HepG2 (cell line): ENCODE data around the gene KAZALD1. TPM values are rescaled to one million over a fixed set of nuclear protein-coding genes. Genes with fewer than 3 reads are reported as not detected.
A peak's percentile ranks its signal among the peaks of the same experiment; 100 is the strongest.

Experiments used
- ATAC-seq: fragments of 200-7000 bp; cut with Tn5 transposase; 3 replicates; pipeline ENCODE4 v1.9.1; 2020; ENCODE audit warnings: mild to moderate bottlenecking, moderate library complexity
- BruUV-seq: library from RNA; stranded (reverse); fragments of 400-500 nt; replicated peaks from 2 replicates; lab custom pipeline; 2021; lab: Mats Ljungman, UMichigan
- CTCF ChIA-PET: fragments of 300-600 bp; formaldehyde crosslinking; extraction: SDS; loops from one replicate; lab custom pipeline; 2021; ENCODE audit warnings: low total read pairs, inconsistent platforms, low intra/inter-chr PET ratio; lab: Yijun Ruan, JAX
- POLR2A ChIA-PET: fragments of 350-600 bp; sonication (Branson Sonifier 250); formaldehyde crosslinking; loops from one replicate; lab custom pipeline; 2020; ENCODE audit warnings: antibody characterized with exemption, inconsistent platforms; lab: Yijun Ruan, JAX
- DNase-seq: peaks from one replicate; pipeline ENCODE4 v3.0.0-alpha.2; 2015; ENCODE audit warnings: low spot score
- FAIRE-seq: peaks from 3 replicates; lab custom pipeline; 2011; peaks lifted over from hg19 to GRCh38; lab: Jason Lieb, UNC
- H2AFZ ChIP-seq: one replicate; pipeline ENCODE4 v1.6.1; 2011; ENCODE audit warnings: low read length, inconsistent platforms
- H3K27ac ChIP-seq: fragments of 300-600 bp; 3 replicates; pipeline ENCODE4 v1.8.0; 2011; ENCODE audit warnings: mixed run types, mild to moderate bottlenecking, mixed read lengths, low read length, inconsistent platforms; ENCODE audit not compliant: insufficient read depth; ENCODE audit errors: extremely low read length
- H3K27me3 ChIP-seq, 2 experiments: fragments of 200-600 bp in 1 of 2; 2 replicates in 1 of 2; 3 replicates in 1 of 2; pipeline versions ENCODE4 v1.6.0 to v1.8.0; 2011; ENCODE audit warnings: low read length in 2 of 2, mild to moderate bottlenecking in 2 of 2, moderate library complexity in 2 of 2, inconsistent platforms in 1 of 2; ENCODE audit not compliant: insufficient read depth in 2 of 2, control insufficient read depth in 1 of 2
- H3K36me3 ChIP-seq, 2 experiments: fragments of 200-600 bp in 1 of 2; replicated peaks in 1 of 2; 2 replicates in 1 of 2; 3 replicates in 1 of 2; pipeline versions ENCODE4 v1.5.1 to v1.8.0; 2011; ENCODE audit warnings: low read length in 2 of 2, inconsistent platforms in 1 of 2; ENCODE audit not compliant: insufficient read depth in 2 of 2, control insufficient read depth in 1 of 2
- H3K4me1 ChIP-seq: 2 replicates; pipeline ENCODE4 v1.5.1; 2012; ENCODE audit warnings: low read length, inconsistent platforms; ENCODE audit not compliant: insufficient read depth
- H3K4me2 ChIP-seq: 2 replicates; pipeline ENCODE4 v1.6.0; 2011; ENCODE audit warnings: low read depth, low read length, inconsistent platforms
- H3K4me3 ChIP-seq, 3 experiments: fragments of 200-600 bp in 1 of 3; sonication (generic), shearing (Covaris generic) in 1 of 3; replicated peaks in 1 of 3; 2 replicates each; pipeline ENCODE4 v1.5.1; 2011 to 2016; ENCODE audit warnings: low read length in 3 of 3, inconsistent platforms in 2 of 3, low read depth in 2 of 3, mild to moderate bottlenecking in 2 of 3, control low read depth in 1 of 3, mixed read lengths in 1 of 3; ENCODE audit not compliant: insufficient read depth in 1 of 3
- H3K79me2 ChIP-seq: one replicate; pipeline ENCODE4 v1.6.1; 2011; ENCODE audit warnings: low read length, inconsistent platforms; ENCODE audit not compliant: insufficient read depth
- H3K9ac ChIP-seq: 2 replicates; pipeline ENCODE4 v1.6.0; 2011; ENCODE audit warnings: mild to moderate bottlenecking, low read depth, low read length, inconsistent platforms; ENCODE audit not compliant: insufficient read depth
- H3K9me3 ChIP-seq: 2 replicates; pipeline ENCODE4 v1.5.1; 2012; ENCODE audit warnings: mild to moderate bottlenecking, low read length
- H4K20me1 ChIP-seq: 2 replicates; pipeline ENCODE4 v1.6.0; 2011; ENCODE audit warnings: inconsistent platforms, mild to moderate bottlenecking, low read length, moderate library complexity; ENCODE audit not compliant: insufficient read depth
- ELF4 ChIP-seq: sonication (generic); formaldehyde crosslinking; IDR thresholded peaks from 2 replicates; pipeline ENCODE4 v1.5.0; 2020; ENCODE audit warnings: missing genetic modification reagents, mild to moderate bottlenecking, moderate library complexity, borderline replicate concordance
- HINFP ChIP-seq: sonication (generic); formaldehyde crosslinking; IDR thresholded peaks from 2 replicates; pipeline ENCODE4 v1.4.0; 2020; ENCODE audit warnings: low read depth, mild to moderate bottlenecking, missing genetic modification reagents
- ISL2 ChIP-seq: sonication (generic); formaldehyde crosslinking; IDR thresholded peaks from 2 replicates; pipeline ENCODE4 v1.5.0; 2020; ENCODE audit warnings: missing genetic modification reagents
- SIX4 ChIP-seq: sonication (generic); formaldehyde crosslinking; IDR thresholded peaks from 2 replicates; pipeline ENCODE4 v1.4.0; 2020; ENCODE audit warnings: missing genetic modification reagents
- ZFP37 ChIP-seq: sonication (generic); formaldehyde crosslinking; IDR thresholded peaks from 2 replicates; pipeline ENCODE4 v1.4.0; 2020; ENCODE audit warnings: missing genetic modification reagents, borderline replicate concordance
- ZFP62 ChIP-seq: sonication (generic); formaldehyde crosslinking; IDR thresholded peaks from 2 replicates; pipeline ENCODE4 v1.4.0; 2020; ENCODE audit warnings: missing genetic modification reagents
- ZNF24 ChIP-seq: fragments of 450-650 bp; IDR thresholded peaks from 2 replicates; pipeline ENCODE4 v1.6.1; 2017; ENCODE audit warnings: antibody characterized with exemption, mild to moderate bottlenecking
- ZNF446 ChIP-seq: sonication (generic); formaldehyde crosslinking; IDR thresholded peaks from 2 replicates; pipeline ENCODE4 v1.5.0; 2020; ENCODE audit warnings: mild to moderate bottlenecking, missing genetic modification reagents
- ZNF563 ChIP-seq: sonication (generic); formaldehyde crosslinking; IDR thresholded peaks from 2 replicates; pipeline ENCODE4 v1.8.0; 2022; ENCODE audit warnings: mild to moderate bottlenecking, moderate library complexity, missing genetic modification reagents
- ZNF570 ChIP-seq: sonication (generic); formaldehyde crosslinking; IDR thresholded peaks from 2 replicates; pipeline ENCODE4 v1.4.0; 2020; ENCODE audit warnings: mild to moderate bottlenecking, missing genetic modification reagents, borderline replicate concordance
- ZNF687 ChIP-seq: sonication (generic); formaldehyde crosslinking; IDR thresholded peaks from 2 replicates; pipeline ENCODE4 v1.5.1; 2020; ENCODE audit warnings: mild to moderate bottlenecking, missing genetic modification reagents, moderate library complexity
- ZNF704 ChIP-seq: sonication (generic); formaldehyde crosslinking; IDR thresholded peaks from 2 replicates; pipeline ENCODE4 v1.8.1; 2023; ENCODE audit warnings: mild to moderate bottlenecking, inconsistent platforms, moderate library complexity, missing genetic modification reagents, borderline replicate concordance
- ZNF746 ChIP-seq: sonication (generic); formaldehyde crosslinking; IDR thresholded peaks from 2 replicates; pipeline ENCODE4 v1.8.0; 2022; ENCODE audit warnings: mild to moderate bottlenecking, missing genetic modification reagents
- ZNF878 ChIP-seq: sonication (generic); formaldehyde crosslinking; IDR thresholded peaks from 2 replicates; pipeline ENCODE4 v1.8.1; 2023; ENCODE audit warnings: mild to moderate bottlenecking, missing genetic modification reagents, moderate library complexity
- WGBS: methylation state at CpG from one replicate; pipeline ENCODE4 v1.1.6; 2017; ENCODE audit warnings: low lambda C conversion rate; 5-methylcytosine and 5-hydroxymethylcytosine counted together
- in situ Hi-C: cut with HindIII; loops from 2 replicates; pipeline ENCODE4 v1.10.0; 2017; ENCODE audit warnings: low pct_unique_long_range_greater_than_20kb; ENCODE audit not compliant: extremely low pct_ligation_motif_present
- intact Hi-C: fragments of 100-400 bp; cut with micrococcal nuclease; formaldehyde crosslinking; loops from one replicate; pipeline ENCODE4 v1.10.0; 2022; ENCODE audit not compliant: unreplicated experiment
- polyA plus RNA-seq, 8 experiments: library from polyadenylated mRNA; depleted of rRNA in 3 of 8; stranded (reverse) in 7 of 8; unstranded in 1 of 8; fragments of >200 nt; fragmentation: Illumina TruSeq in 4 of 8; extraction: Trizol in 4 of 8; gene quantifications; 2 replicates each; pipeline versions ENCODE4 v1.2.1 to v1.2.3, GENCODE V29; 2011 to 2016; ENCODE audit warnings: low read depth in 4 of 8, missing spikeins in 1 of 8, mixed read lengths in 1 of 8; ENCODE audit not compliant: insufficient read depth in 1 of 8
- total RNA-seq, 5 experiments: library from RNA; depleted of rRNA; stranded (reverse); fragments of >200 nt; fragmentation: Illumina TruSeq; extraction: Trizol; gene quantifications; 2 replicates each; pipeline ENCODE4 v1.2.3, GENCODE V29; 2016; ENCODE audit warnings: low read depth in 1 of 5

The KAZALD1 gene
- total and polyA plus RNA-seq, 2 of the 13 experiments (the other 11 are each of a cell fraction or from before 2014, with no cell fraction given) = 16.7 to 27.7 TPM

- TF ChIP-seq ZNF687 (CRISPR knock-in tag) (peak; percentile 47), ZFP62 (CRISPR knock-in tag) (no peak), ZNF570 (CRISPR knock-in tag) (no peak), ZNF746 (no peak)
- TF ChIP-seq, all 625 proteins: peak for 7
Measured at GRCh38 chr10:101064415-101065030, 2.7 kb downstream of the KAZALD1 start (continued).

GRCh38 chr10:101065481-101066145, 3.8 kb downstream of the KAZALD1 start:
- peak overlapping the region; percentile 99 for H3K4me2 ChIP-seq
- H3K4me3 ChIP-seq = peak overlapping the region; percentile 60 to 81 (median 62); a peak in 5 of 6 replicates
- peak overlapping the region; percentile 81 for H3K27ac ChIP-seq
- POLR2A ChIA-PET = interaction anchor here (1.0 to 9.0 kb wide), 4 partner anchors 15 to 33 kb away, joined by 3 to 141 read pairs (median 12); no protein-coding TSS in a partner anchor
- peak overlapping the region; percentile 57 for H3K9ac ChIP-seq
- H3K9me3 ChIP-seq = no peaks in the 10 kb centered on the region
- ATAC-seq (no peak), DNase-seq (no peak), FAIRE-seq (no peak)
- no peaks in the 10 kb centered on the region for H4K20me1 ChIP-seq
- in situ Hi-C loops = loop anchor here (5.0 kb wide), 1 partner anchor 33 kb away; the partner anchor contains the start of genes PDZD7 and SFXN3
- H3K36me3 ChIP-seq = no peaks in the 10 kb centered on the region
- intact Hi-C loops = loop anchor here (1.0 to 5.0 kb wide), 3 partner anchors 24 to 47 kb away; partner anchors contain the start of genes PDZD7 and SFXN3
- CTCF ChIA-PET = interaction anchor here (1.4 to 3.8 kb wide), 2 partner anchors 24 to 46 kb away, joined by 3 to 45 read pairs; no protein-coding TSS in a partner anchor
- peaks cover 34% of the 10 kb centered on the region for H3K4me1 ChIP-seq
- peaks cover 25% of the 10 kb centered on the region for H3K79me2 ChIP-seq
- peaks cover 2 to 5% of the 10 kb centered on the region in 2 experiments; a peak in 3 of 5 replicates for H3K27me3 ChIP-seq
- H2AFZ ChIP-seq = no peak overlapping the region
- 79% methylated on average over 3 of the region's 3 CpGs for WGBS
- no TSS peak for BruUV-seq
- TF ChIP-seq ELF4 (CRISPR knock-in tag) = 0 out of 2 replicates have a peak, but pooled peaks have one; percentile 12
- TF ChIP-seq SIX4 = no peak
- TF ChIP-seq ZNF24 = no peak
- 0 out of 2 replicates have a peak, but pooled peaks have one; percentile 14 for TF ChIP-seq ZNF563
- TF ChIP-seq ZNF878 (CRISPR knock-in tag) = 0 out of 2 replicates have a peak, but pooled peaks have one; percentile 60
- peak; percentile 70; the same call in 1 of the 2 replicates for TF ChIP-seq ZNF446 (CRISPR knock-in tag)
- 0 out of 2 replicates have a peak, but pooled peaks have one; percentile 30 for TF ChIP-seq HINFP
- TF ChIP-seq ZFP37 (CRISPR knock-in tag) = peak; percentile 33; the same call in 1 of the 2 replicates
- no peak for TF ChIP-seq ISL2 (CRISPR knock-in tag)
- peak; percentile 8; the same call in 1 of the 2 replicates for TF ChIP-seq ZNF704
